ENCODE measurements around the gene QSOX2.

QSOX2 gene

DNA sequence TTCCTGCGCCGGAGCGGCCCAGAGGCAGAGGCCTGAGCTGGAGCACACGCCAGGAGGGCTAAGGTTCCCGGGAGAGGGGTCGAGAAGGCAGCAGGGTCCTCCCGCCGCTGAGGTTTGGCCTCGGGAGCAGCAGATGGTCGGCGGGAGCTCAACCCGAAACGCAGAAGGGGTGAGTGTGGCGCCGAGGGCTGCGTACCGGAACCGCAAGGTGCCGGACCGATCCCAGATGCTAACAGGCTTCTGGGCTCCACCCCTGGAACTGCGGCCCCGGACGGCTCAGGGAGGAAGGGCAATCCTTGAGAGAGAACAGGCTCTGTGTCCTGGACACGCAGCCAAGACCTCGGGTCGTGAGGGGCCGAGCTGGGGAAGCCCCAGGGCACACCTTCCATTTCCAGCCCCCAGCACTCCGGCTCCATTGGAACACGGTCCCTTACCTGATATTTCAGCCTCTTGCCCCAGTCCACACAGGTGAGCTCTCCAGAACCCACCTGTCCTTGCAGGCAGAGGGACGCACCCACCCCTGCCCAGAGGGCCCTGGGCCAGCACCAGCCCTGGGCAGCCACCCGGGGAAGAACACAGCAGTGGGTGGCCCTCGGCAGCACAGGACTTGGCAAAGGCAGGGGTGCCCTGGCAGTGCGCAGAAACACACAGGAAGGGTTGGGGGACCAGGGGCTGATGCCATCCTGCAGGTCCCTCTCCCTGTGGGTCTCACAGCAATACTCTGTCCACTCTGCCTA, 42.0 kb downstream of the QSOX2 start:
- H3K36me3 ChIP-seq (ENCODE audit: control insufficient read depth, insufficient read depth, low read length) = peaks cover 4% of the 10 kb centered on the region
- no peak overlapping the region for H3K9ac ChIP-seq (ENCODE audit: low read length)
- H3K9me3 ChIP-seq (ENCODE audit: control insufficient read depth, insufficient read depth, low read depth, low read length) = no peaks in the 10 kb centered on the region
- H3K4me3 ChIP-seq (ENCODE audit: low read depth, low read length) = peak overlapping the region; percentile 54
- peaks cover 81% of the 10 kb centered on the region for H3K27me3 ChIP-seq (ENCODE audit: control insufficient read depth, insufficient read depth, low read length)
- peaks cover 6% of the 10 kb centered on the region; the same call in 1 of the 2 replicates for H3K4me1 ChIP-seq (ENCODE audit: control insufficient read depth, insufficient read depth, low read length)
- no peak overlapping the region for H3K27ac ChIP-seq (ENCODE audit: low read depth, low read length)

DNA sequence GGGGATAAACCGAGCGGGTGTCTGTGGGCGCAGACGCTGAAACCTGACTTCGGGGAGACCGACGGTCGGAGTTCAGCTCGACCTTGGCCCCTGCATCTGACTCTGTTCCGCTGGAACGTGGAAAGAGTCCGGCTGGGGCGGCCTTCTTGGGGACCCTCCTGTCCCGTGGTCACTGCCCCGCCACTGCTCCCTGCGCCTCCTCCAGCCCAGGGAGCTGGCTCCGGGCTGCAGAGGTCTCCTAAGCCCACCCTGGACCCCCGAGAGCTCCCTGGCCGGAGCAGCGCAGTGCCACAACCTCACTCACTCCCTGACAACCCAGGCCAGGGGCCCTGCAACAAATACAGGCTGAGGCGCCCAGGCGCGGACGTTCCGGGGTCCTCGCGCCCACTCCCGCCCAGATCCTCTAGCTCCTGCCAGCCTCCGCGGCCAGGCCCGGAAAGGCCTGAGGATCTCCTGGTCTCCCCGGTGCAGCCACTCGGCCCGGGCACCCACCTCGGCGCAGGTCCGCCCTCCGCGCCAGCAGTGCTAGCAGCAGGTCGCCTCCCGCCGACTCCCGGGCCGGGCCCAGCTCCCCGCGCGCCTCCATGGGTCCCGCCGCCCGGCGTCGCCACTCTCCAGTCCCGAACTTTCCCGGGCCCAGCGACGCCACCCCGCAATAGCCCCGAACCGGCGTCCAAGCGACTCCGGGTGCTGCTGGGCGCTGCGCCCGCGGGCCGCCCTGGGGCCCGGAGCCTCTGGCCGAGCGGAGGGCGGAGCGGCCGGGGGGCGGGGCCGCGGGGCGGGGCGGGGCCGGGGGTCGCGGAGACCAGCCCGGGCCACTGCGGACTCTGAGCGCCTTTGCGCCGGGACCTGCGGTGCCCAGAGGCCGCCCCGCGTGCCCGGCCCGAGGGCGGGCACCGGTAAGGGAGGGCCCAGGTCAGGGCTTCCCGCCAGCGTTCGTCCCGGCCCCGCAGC, 42.9 kb downstream of the QSOX2 start:
- H3K27me3 ChIP-seq (ENCODE audit: control insufficient read depth, insufficient read depth, low read length) = peaks cover 90% of the 10 kb centered on the region
- peak overlapping the region; percentile 54 for H3K4me3 ChIP-seq (ENCODE audit: low read depth, low read length)
- no peak overlapping the region for H3K27ac ChIP-seq (ENCODE audit: low read depth, low read length)
- H3K9me3 ChIP-seq (ENCODE audit: control insufficient read depth, insufficient read depth, low read depth, low read length) = no peaks in the 10 kb centered on the region
- H3K36me3 ChIP-seq (ENCODE audit: control insufficient read depth, insufficient read depth, low read length) = no peaks in the 10 kb centered on the region
- peaks cover 13% of the 10 kb centered on the region; the same call in 1 of the 2 replicates for H3K4me1 ChIP-seq (ENCODE audit: control insufficient read depth, insufficient read depth, low read length)
- H3K9ac ChIP-seq (ENCODE audit: low read length) = no peak overlapping the region

DNA sequence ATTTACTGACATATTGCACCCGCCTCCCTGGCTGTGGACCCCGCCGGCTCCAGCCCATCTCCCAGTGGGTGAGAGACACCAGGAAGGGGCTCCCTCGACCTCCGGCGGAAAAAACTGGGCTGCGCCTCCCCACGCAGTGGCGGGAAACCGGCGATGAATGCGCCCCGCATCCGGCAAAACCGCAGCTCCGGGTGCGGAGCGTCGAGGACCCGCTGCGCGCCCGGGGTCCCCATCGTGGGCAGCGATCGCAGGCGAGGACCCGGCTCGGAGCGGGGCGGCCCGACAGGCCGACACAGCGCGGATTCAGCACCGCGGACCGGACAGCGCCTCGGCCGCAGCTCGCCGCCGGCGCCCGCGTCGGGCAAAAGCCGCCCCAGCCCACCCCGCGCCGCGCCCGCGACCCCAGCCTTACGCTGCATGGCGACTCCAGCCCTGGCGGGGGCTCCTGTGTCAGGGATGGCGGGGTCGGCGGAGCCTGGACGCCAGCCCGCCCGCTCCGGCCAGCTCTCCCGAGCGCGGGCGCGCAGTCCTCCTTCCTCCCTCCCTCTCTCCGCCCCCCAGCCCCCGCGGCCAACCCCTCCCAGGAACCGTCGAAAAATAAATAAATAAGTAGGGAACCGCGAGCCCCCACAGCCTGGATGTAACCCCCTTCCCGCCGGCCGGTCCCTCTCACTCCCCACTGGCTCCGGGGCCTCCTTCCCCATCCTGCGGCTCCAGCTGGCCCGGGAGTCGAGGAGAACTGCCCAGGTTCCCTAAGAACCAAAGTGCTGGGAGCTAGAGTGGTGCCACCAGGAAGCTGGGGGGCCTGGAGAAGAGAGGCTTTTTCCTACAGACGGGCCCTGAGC, 43.8 kb downstream of the QSOX2 start:
- Histone ChIP-seq H3K27me3 (ENCODE audit: control insufficient read depth, insufficient read depth, low read length) (peaks cover 98% of the 10 kb centered on the region), H3K9me3 (ENCODE audit: control insufficient read depth, insufficient read depth, low read depth, low read length) (no peaks in the 10 kb centered on the region), H3K4me3 (ENCODE audit: low read depth, low read length) (no peak overlapping the region), H3K27ac (ENCODE audit: low read depth, low read length) (no peak overlapping the region), H3K36me3 (ENCODE audit: control insufficient read depth, insufficient read depth, low read length) (no peaks in the 10 kb centered on the region), H3K4me1 (ENCODE audit: control insufficient read depth, insufficient read depth, low read length) (peaks cover 18% of the 10 kb centered on the region), H3K9ac (ENCODE audit: low read length) (no peak overlapping the region)

DNA sequence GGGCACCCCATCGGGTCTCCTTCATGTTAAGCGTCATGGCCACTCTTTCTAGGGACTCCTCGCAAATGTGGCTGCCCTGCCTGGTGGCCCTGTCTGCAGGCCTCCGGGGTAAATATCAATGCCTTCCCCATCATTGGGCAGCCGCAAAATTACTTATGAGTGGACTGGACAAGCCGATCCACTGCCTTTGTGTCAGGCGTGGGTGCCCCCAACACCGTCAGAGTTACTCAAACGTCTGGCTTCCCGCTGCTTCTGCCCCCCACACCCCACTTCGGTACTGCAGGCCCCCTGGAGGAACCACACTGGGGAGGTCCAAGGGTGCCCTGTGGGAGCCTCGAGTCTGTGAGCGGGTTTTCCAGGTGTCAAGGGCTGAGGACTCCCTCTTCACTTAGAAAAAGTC, 44.4 kb downstream of the QSOX2 start:
- H3K9ac ChIP-seq (ENCODE audit: low read length) = no peak overlapping the region
- H3K4me1 ChIP-seq (ENCODE audit: control insufficient read depth, insufficient read depth, low read length) = peaks cover 25% of the 10 kb centered on the region
- peaks cover 98% of the 10 kb centered on the region for H3K27me3 ChIP-seq (ENCODE audit: control insufficient read depth, insufficient read depth, low read length)
- no peaks in the 10 kb centered on the region for H3K9me3 ChIP-seq (ENCODE audit: control insufficient read depth, insufficient read depth, low read depth, low read length)
- H3K36me3 ChIP-seq (ENCODE audit: control insufficient read depth, insufficient read depth, low read length) = no peaks in the 10 kb centered on the region
- no peak overlapping the region for H3K4me3 ChIP-seq (ENCODE audit: low read depth, low read length)
- H3K27ac ChIP-seq (ENCODE audit: low read depth, low read length) = no peak overlapping the region

DNA sequence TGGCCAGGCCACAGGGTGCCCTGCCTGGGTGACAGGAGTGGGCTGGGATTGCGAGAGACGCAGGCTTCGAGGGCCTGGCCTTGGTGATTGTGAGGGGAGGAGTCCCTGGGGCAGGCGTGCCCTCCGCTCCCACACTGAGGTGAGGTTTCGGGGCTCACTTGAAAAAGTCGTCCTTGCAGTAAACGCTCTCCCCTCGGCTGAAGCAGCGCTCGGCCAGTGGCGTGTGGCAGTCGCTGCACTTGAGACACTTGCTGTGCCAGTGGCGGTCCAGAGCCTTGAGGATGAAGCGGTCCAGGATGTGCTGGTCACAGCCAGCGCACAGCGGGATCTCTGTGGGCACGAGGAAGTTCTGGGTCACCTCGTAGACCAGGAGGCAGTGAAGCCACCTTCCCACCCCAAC, 45.2 kb downstream of the QSOX2 start:
- Histone ChIP-seq H3K27ac (ENCODE audit: low read depth, low read length) (no peak overlapping the region), H3K9me3 (ENCODE audit: control insufficient read depth, insufficient read depth, low read depth, low read length) (no peaks in the 10 kb centered on the region), H3K9ac (ENCODE audit: low read length) (no peak overlapping the region), H3K36me3 (ENCODE audit: control insufficient read depth, insufficient read depth, low read length) (no peaks in the 10 kb centered on the region), H3K4me1 (ENCODE audit: control insufficient read depth, insufficient read depth, low read length) (peaks cover 29% of the 10 kb centered on the region), H3K27me3 (ENCODE audit: control insufficient read depth, insufficient read depth, low read length) (peaks cover 98% of the 10 kb centered on the region), H3K4me3 (ENCODE audit: low read depth, low read length) (no peak overlapping the region)

DNA sequence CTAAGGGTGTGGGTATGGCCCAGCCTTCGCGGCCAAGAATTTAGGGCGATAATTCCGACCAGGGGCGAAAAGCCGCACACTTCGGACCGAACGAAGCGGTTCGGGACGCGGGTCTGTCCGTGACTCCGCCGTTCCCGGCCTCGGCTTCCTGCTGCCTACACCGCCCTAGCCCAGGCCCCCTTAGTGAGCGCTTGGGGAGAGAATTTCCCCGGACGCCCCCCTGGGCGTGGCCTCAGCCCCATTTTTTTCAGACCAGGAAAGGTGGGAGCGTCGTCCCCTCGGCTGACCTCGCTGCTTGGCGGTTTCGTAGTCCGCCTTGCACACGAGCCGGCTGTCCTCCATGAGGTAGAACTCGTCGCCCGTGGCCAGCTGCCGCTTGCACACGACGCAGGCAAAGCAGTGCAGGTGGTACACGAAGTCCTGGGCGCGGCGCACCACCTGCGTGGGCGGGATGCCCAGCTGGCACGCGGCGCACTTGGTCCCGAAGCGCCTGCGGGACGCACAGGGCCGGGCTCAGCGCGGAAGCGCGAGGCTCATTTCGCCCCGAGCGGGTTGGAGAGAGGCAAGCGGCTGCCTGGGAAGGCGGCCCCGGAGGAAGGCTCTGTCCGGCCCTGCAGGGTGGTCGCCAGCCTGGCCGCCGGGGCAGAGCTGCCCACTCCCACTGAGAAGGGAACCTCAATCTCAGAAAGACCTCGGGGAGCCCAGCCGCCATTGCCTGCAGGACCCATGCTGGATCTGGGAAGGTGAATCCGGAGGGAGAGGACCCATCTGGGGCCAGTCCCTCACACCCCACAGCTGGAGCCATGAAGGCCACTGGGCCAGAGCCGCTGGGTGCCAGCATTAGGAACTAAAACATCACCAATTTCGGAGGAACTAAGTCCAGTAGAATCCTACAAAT, 46.0 kb downstream of the QSOX2 start:
- H3K9me3 ChIP-seq (ENCODE audit: control insufficient read depth, insufficient read depth, low read depth, low read length) = no peaks in the 10 kb centered on the region
- peaks cover 29% of the 10 kb centered on the region for H3K4me1 ChIP-seq (ENCODE audit: control insufficient read depth, insufficient read depth, low read length)
- no peak overlapping the region for H3K27ac ChIP-seq (ENCODE audit: low read depth, low read length)
- H3K27me3 ChIP-seq (ENCODE audit: control insufficient read depth, insufficient read depth, low read length) = peaks cover 99% of the 10 kb centered on the region
- H3K36me3 ChIP-seq (ENCODE audit: control insufficient read depth, insufficient read depth, low read length) = no peaks in the 10 kb centered on the region
- peak overlapping the region; percentile 38 for H3K4me3 ChIP-seq (ENCODE audit: low read depth, low read length)
- H3K9ac ChIP-seq (ENCODE audit: low read length) = peak overlapping the region; percentile 9

DNA sequence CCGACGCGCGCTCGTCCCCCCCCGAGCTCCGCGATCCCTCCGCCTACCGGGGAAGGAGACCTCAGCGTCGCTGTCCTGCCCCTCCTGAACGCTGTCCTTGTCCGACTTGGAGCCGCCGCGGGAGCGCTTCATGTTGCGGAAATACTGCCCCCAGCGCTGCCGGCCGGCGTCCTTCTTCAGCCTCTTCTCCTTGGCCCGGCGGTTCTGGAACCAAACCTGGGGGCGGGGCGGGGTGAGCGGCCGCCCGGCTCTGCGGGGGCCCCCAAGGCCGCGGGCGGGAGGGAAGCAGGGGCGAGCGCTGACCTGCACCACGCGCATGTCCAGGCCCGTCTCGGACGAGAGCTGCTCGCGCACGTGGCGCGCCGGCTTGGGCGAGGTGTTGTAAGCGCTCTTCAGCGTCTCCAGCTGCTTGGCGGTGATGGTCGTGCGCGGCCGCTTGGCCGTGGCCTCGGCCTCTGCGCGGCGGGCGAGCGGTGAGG, 47.0 kb downstream of the QSOX2 start:
- H3K27me3 ChIP-seq (ENCODE audit: control insufficient read depth, insufficient read depth, low read length) = peaks cover 99% of the 10 kb centered on the region
- H3K36me3 ChIP-seq (ENCODE audit: control insufficient read depth, insufficient read depth, low read length) = no peaks in the 10 kb centered on the region
- H3K4me3 ChIP-seq (ENCODE audit: low read depth, low read length) = peak overlapping the region; percentile 36; the same call in 1 of the 2 replicates
- no peak overlapping the region for H3K9ac ChIP-seq (ENCODE audit: low read length)
- peaks cover 29% of the 10 kb centered on the region for H3K4me1 ChIP-seq (ENCODE audit: control insufficient read depth, insufficient read depth, low read length)
- no peaks in the 10 kb centered on the region for H3K9me3 ChIP-seq (ENCODE audit: control insufficient read depth, insufficient read depth, low read depth, low read length)
- no peak overlapping the region for H3K27ac ChIP-seq (ENCODE audit: low read depth, low read length)

DNA sequence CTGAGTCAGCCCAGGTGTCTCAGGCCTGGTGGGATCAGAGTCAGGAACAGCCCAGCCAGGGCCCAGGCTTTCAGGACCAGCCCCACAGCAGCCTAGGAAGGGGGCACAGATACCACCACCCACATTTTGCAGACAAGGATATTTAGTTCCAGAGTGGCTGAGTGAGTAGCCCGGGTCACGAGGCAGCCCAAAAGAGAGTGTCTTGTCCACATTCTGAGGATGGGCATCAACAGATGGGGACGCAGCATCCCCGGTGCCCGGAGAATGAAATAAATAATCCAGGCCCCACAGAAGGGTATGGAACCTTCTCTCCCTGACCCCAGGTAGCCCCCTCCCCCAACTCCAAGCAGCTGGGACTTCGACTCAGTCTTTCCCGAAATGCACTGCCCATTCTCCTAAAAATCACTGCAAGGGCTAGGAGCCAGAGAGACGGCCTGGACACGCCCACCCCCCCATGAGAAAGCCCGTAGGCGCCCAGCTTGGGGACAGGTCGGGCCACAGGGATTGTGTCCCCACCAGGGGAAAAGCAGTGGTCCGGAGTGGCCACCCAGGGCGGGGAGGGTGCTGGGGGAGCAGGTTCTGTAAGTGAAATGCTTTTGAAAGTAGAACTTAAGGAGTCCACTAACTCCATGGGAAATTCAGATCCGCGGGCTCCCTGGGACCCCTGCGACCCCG, 47.5 kb downstream of the QSOX2 start:
- Histone ChIP-seq H3K27me3 (ENCODE audit: control insufficient read depth, insufficient read depth, low read length) (peaks cover 98% of the 10 kb centered on the region), H3K9me3 (ENCODE audit: control insufficient read depth, insufficient read depth, low read depth, low read length) (no peaks in the 10 kb centered on the region), H3K4me1 (ENCODE audit: control insufficient read depth, insufficient read depth, low read length) (peaks cover 29% of the 10 kb centered on the region), H3K4me3 (ENCODE audit: low read depth, low read length) (peak overlapping the region; percentile 36), H3K9ac (ENCODE audit: low read length) (no peak overlapping the region), H3K27ac (ENCODE audit: low read depth, low read length) (no peak overlapping the region), H3K36me3 (ENCODE audit: control insufficient read depth, insufficient read depth, low read length) (no peaks in the 10 kb centered on the region)

DNA sequence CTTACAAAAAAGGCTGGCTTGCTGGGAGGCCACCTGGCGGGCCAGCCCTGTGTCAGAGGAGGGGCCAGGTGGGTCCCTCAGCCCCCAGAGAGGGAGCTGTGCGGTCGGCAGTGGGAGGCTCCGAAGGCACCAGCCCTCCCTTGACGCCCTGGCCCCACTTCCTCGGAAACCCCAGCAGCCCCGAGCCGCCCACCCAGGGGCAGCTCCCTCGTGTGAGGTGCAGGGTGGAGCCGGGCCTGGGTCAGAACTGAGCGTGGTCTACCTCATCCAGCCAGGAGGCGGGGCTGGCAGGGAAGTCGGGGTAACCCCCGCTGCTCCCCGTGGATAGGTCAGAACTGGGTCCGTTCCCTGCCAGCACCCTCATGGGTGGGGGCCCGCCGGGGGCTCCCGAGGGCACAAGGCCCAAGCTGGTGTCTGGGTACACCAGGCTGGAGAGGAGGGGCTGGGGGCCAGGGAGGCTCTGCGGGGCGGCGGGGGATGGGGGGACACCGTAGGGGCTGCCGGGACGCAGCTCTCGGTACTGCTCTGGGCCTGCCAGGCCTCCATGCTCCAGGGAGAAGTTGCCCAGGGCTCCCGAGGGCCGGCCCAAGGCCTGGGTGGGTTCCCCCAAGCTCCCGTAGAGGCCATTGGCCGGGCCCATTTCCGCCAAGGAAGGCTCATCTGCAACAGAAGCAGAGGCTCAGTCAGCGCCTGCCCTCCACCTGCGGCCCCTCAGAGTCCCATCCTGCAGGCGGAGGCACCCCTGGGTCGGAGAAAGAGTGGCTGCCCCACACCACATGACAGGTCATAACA, 48.3 kb downstream of the QSOX2 start:
- no peaks in the 10 kb centered on the region for H3K36me3 ChIP-seq (ENCODE audit: control insufficient read depth, insufficient read depth, low read length)
- no peaks in the 10 kb centered on the region for H3K9me3 ChIP-seq (ENCODE audit: control insufficient read depth, insufficient read depth, low read depth, low read length)
- H3K27ac ChIP-seq (ENCODE audit: low read depth, low read length) = no peak overlapping the region
- peaks cover 98% of the 10 kb centered on the region for H3K27me3 ChIP-seq (ENCODE audit: control insufficient read depth, insufficient read depth, low read length)
- H3K4me3 ChIP-seq (ENCODE audit: low read depth, low read length) = 0 out of 2 replicates have a peak overlapping the region, but pooled peaks have one; percentile 25
- H3K9ac ChIP-seq (ENCODE audit: low read length) = no peak overlapping the region
- H3K4me1 ChIP-seq (ENCODE audit: control insufficient read depth, insufficient read depth, low read length) = peaks cover 32% of the 10 kb centered on the region
